Measurements from ENCODE around the gene AZU1. TPM values are rescaled to one million over a fixed set of nuclear protein-coding genes. Genes with fewer than 3 reads are reported as not detected.
"Not testable (repeated sequence)": the region's sequence is repeated elsewhere in the genome, so short reads cannot be mapped to it uniquely, and the experiment has no call there.

The AZU1 gene
- total and polyA plus RNA-seq, 2 donors, result 5.7 to 6.1 TPM

GRCh38 chr19:848386-848921 is 20.8 kb downstream of the AZU1 start:
- no peaks in the 10 kb centered on the region for H3K36me3 ChIP-seq (ENCODE audit: control insufficient read depth in 2 of 2, insufficient read depth in 2 of 2, low read length in 1 of 2)
- no peak for DNase-seq (ENCODE audit: low read depth in 6 of 9, low spot score in 9 of 9)
- H3K4me3 ChIP-seq (ENCODE audit: low read length in 2 of 2), result no peak overlapping the region
- H3K9me3 ChIP-seq (ENCODE audit: control insufficient read depth in 2 of 2, insufficient read depth in 1 of 2, low read length in 1 of 2), result peaks cover 0 to 7% of the 10 kb centered on the region in 2 donors
- H3K27ac ChIP-seq (ENCODE audit: low read depth in 1 of 2, low read length in 1 of 2), result no peak overlapping the region
- 58% methylated on average over 12 of the region's 12 CpGs for WGBS
- H3K27me3 ChIP-seq (ENCODE audit: control insufficient read depth in 2 of 2, insufficient read depth in 1 of 2, low read length in 1 of 2), result peaks cover 35 to 96% of the 10 kb centered on the region in 2 donors
- H3K4me1 ChIP-seq (ENCODE audit: control insufficient read depth in 2 of 2, insufficient read depth in 2 of 2, low read length in 2 of 2), result no peaks in the 10 kb centered on the region

- 90% methylated on average over 8 of the region's 8 CpGs for WGBS
- peaks cover 29 to 95% of the 10 kb centered on the region in 2 donors for H3K27me3 ChIP-seq (ENCODE audit: control insufficient read depth in 2 of 2, insufficient read depth in 1 of 2, low read length in 1 of 2)
- H3K36me3 ChIP-seq (ENCODE audit: control insufficient read depth in 2 of 2, insufficient read depth in 2 of 2, low read length in 1 of 2); H3K9me3 ChIP-seq (ENCODE audit: control insufficient read depth in 2 of 2, insufficient read depth in 1 of 2, low read length in 1 of 2); DNase-seq (ENCODE audit: low read depth in 6 of 9, low spot score in 9 of 9); H3K4me1 ChIP-seq (ENCODE audit: control insufficient read depth in 2 of 2, insufficient read depth in 2 of 2, low read length in 2 of 2); H3K27ac ChIP-seq (ENCODE audit: low read depth in 1 of 2, low read length in 1 of 2); H3K4me3 ChIP-seq (ENCODE audit: low read length in 2 of 2): not testable (repeated sequence)
These were observed 21.6 kb downstream of the AZU1 start for GRCh38 chr19:849195-849594.

GRCh38 chr19:850221-850978 is 22.8 kb downstream of the AZU1 start:
- Histone ChIP-seq H3K27me3 (ENCODE audit: control insufficient read depth in 2 of 2, insufficient read depth in 1 of 2, low read length in 1 of 2) (peaks cover 29 to 93% of the 10 kb centered on the region in 2 donors), H3K4me1 (ENCODE audit: control insufficient read depth in 2 of 2, insufficient read depth in 2 of 2, low read length in 2 of 2) (no peaks in the 10 kb centered on the region), H3K36me3 (ENCODE audit: control insufficient read depth in 2 of 2, insufficient read depth in 2 of 2, low read length in 1 of 2) (no peaks in the 10 kb centered on the region), H3K4me3 (ENCODE audit: low read length in 2 of 2) (no peak overlapping the region), H3K27ac (ENCODE audit: low read depth in 1 of 2, low read length in 1 of 2) (no peak overlapping the region), H3K9me3 (ENCODE audit: control insufficient read depth in 2 of 2, insufficient read depth in 1 of 2, low read length in 1 of 2) (no peaks in the 10 kb centered on the region)
- 35% methylated on average over 28 of the region's 28 CpGs for WGBS
- DNase-seq (ENCODE audit: low read depth in 6 of 9, low spot score in 9 of 9), result no peak

GRCh38 chr19:850979-851335 is 23.3 kb downstream of the AZU1 start:
- no peaks in the 10 kb centered on the region for H3K9me3 ChIP-seq (ENCODE audit: control insufficient read depth in 2 of 2, insufficient read depth in 1 of 2, low read length in 1 of 2)
- no peaks in the 10 kb centered on the region for H3K36me3 ChIP-seq (ENCODE audit: control insufficient read depth in 2 of 2, insufficient read depth in 2 of 2, low read length in 1 of 2)
- peaks cover 26 to 92% of the 10 kb centered on the region in 2 donors for H3K27me3 ChIP-seq (ENCODE audit: control insufficient read depth in 2 of 2, insufficient read depth in 1 of 2, low read length in 1 of 2)
- no peaks in the 10 kb centered on the region for H3K4me1 ChIP-seq (ENCODE audit: control insufficient read depth in 2 of 2, insufficient read depth in 2 of 2, low read length in 2 of 2)
- DNase-seq (ENCODE audit: low read depth in 6 of 9, low spot score in 9 of 9), result no peak
- WGBS, result 66% methylated on average over 13 of the region's 13 CpGs
- H3K27ac ChIP-seq (ENCODE audit: low read depth in 1 of 2, low read length in 1 of 2), result peak overlapping the region in 1 of 2 donors; percentile 42
- H3K4me3 ChIP-seq (ENCODE audit: low read length in 2 of 2), result no peak overlapping the region

GRCh38 chr19:852136-853013 is 24.7 kb downstream of the AZU1 start, which contains the start of gene ELANE:
Gene ELANE, plus strand, starts transcription at chr19:852303. Its CDS starts 26 bp downstream, at chr19:852329.
- WGBS, result 67% methylated on average over 55 of the region's 55 CpGs
- no peaks in the 10 kb centered on the region for H3K4me1 ChIP-seq (ENCODE audit: control insufficient read depth in 2 of 2, insufficient read depth in 2 of 2, low read length in 2 of 2)
- H3K4me3 ChIP-seq (ENCODE audit: low read length in 2 of 2), result no peak within 1 kb of the TSS
- peaks cover 20 to 81% of the 10 kb centered on the region in 2 donors for H3K27me3 ChIP-seq (ENCODE audit: control insufficient read depth in 2 of 2, insufficient read depth in 1 of 2, low read length in 1 of 2)
- no peak within 1 kb of the TSS for H3K27ac ChIP-seq (ENCODE audit: low read depth in 1 of 2, low read length in 1 of 2)
- no peaks in the 10 kb centered on the region for H3K36me3 ChIP-seq (ENCODE audit: control insufficient read depth in 2 of 2, insufficient read depth in 2 of 2, low read length in 1 of 2)
- H3K9me3 ChIP-seq (ENCODE audit: control insufficient read depth in 2 of 2, insufficient read depth in 1 of 2, low read length in 1 of 2), result no peaks in the 10 kb centered on the region
- no peak for DNase-seq (ENCODE audit: low read depth in 6 of 9, low spot score in 9 of 9)

GRCh38 chr19:853014-853585 is 25.5 kb downstream of the AZU1 start:
- no peak overlapping the region for H3K27ac ChIP-seq (ENCODE audit: low read depth in 1 of 2, low read length in 1 of 2)
- H3K9me3 ChIP-seq (ENCODE audit: control insufficient read depth in 2 of 2, insufficient read depth in 1 of 2, low read length in 1 of 2), result no peaks in the 10 kb centered on the region
- no peak overlapping the region for H3K4me3 ChIP-seq (ENCODE audit: low read length in 2 of 2)
- peaks cover 20 to 81% of the 10 kb centered on the region in 2 donors for H3K27me3 ChIP-seq (ENCODE audit: control insufficient read depth in 2 of 2, insufficient read depth in 1 of 2, low read length in 1 of 2)
- WGBS, result 35% methylated on average over 67 of the region's 67 CpGs
- no peak for DNase-seq (ENCODE audit: low read depth in 6 of 9, low spot score in 9 of 9)
- no peaks in the 10 kb centered on the region for H3K4me1 ChIP-seq (ENCODE audit: control insufficient read depth in 2 of 2, insufficient read depth in 2 of 2, low read length in 2 of 2)
- H3K36me3 ChIP-seq (ENCODE audit: control insufficient read depth in 2 of 2, insufficient read depth in 2 of 2, low read length in 1 of 2), result no peaks in the 10 kb centered on the region

- H3K27me3 ChIP-seq (ENCODE audit: control insufficient read depth in 2 of 2, insufficient read depth in 1 of 2, low read length in 1 of 2), result peaks cover 20 to 81% of the 10 kb centered on the region in 2 donors
- 84% methylated on average over 12 of the region's 17 CpGs for WGBS
- H3K4me3 ChIP-seq (ENCODE audit: low read length in 2 of 2); DNase-seq (ENCODE audit: low read depth in 6 of 9, low spot score in 9 of 9); H3K9me3 ChIP-seq (ENCODE audit: control insufficient read depth in 2 of 2, insufficient read depth in 1 of 2, low read length in 1 of 2); H3K4me1 ChIP-seq (ENCODE audit: control insufficient read depth in 2 of 2, insufficient read depth in 2 of 2, low read length in 2 of 2); H3K27ac ChIP-seq (ENCODE audit: low read depth in 1 of 2, low read length in 1 of 2); H3K36me3 ChIP-seq (ENCODE audit: control insufficient read depth in 2 of 2, insufficient read depth in 2 of 2, low read length in 1 of 2): not testable (repeated sequence)
These were observed 26.1 kb downstream of the AZU1 start for GRCh38 chr19:853614-854220.

GRCh38 chr19:854549-854948 is 26.9 kb downstream of the AZU1 start:
- no peaks in the 10 kb centered on the region for H3K36me3 ChIP-seq (ENCODE audit: control insufficient read depth in 2 of 2, insufficient read depth in 2 of 2, low read length in 1 of 2)
- no peak for DNase-seq (ENCODE audit: low read depth in 6 of 9, low spot score in 9 of 9)
- H3K9me3 ChIP-seq (ENCODE audit: control insufficient read depth in 2 of 2, insufficient read depth in 1 of 2, low read length in 1 of 2), result peaks cover 0 to 5% of the 10 kb centered on the region in 2 donors
- WGBS, result 74% methylated on average over 6 of the region's 6 CpGs
- peaks cover 29 to 81% of the 10 kb centered on the region in 2 donors for H3K27me3 ChIP-seq (ENCODE audit: control insufficient read depth in 2 of 2, insufficient read depth in 1 of 2, low read length in 1 of 2)
- H3K4me1 ChIP-seq (ENCODE audit: control insufficient read depth in 2 of 2, insufficient read depth in 2 of 2, low read length in 2 of 2), result no peaks in the 10 kb centered on the region
- no peak overlapping the region for H3K4me3 ChIP-seq (ENCODE audit: low read length in 2 of 2)
- H3K27ac ChIP-seq (ENCODE audit: low read depth in 1 of 2, low read length in 1 of 2), result no peak overlapping the region
